Fibroblast of lung (primary cell): ENCODE results near the gene WWP2. TPM values are rescaled to one million over a fixed set of nuclear protein-coding genes. Genes with fewer than 3 reads are reported as not detected.

ENCODE experiments used
- DNase-seq, 2 donors: peaks; one replicate each; pipeline versions ENCODE4 v3.0.0 to v3.0.0-alpha.2; 2010; ENCODE audit warnings: low read depth in 2 of 2
- H2AFZ ChIP-seq: 2 replicates; pipeline ENCODE4 v1.5.1; 2012; ENCODE audit warnings: low read length, control low read depth, inconsistent platforms
- H3K27ac ChIP-seq: 2 replicates; pipeline ENCODE4 v1.5.1; 2011; ENCODE audit warnings: low read length, control low read depth; ENCODE audit not compliant: insufficient read depth
- H3K27me3 ChIP-seq: 2 replicates; pipeline ENCODE4 v1.5.1; 2011; ENCODE audit warnings: mild to moderate bottlenecking, low read length; ENCODE audit not compliant: control insufficient read depth, insufficient read depth
- H3K36me3 ChIP-seq: 2 replicates; pipeline ENCODE4 v1.5.1; 2011; ENCODE audit warnings: low read length; ENCODE audit not compliant: control insufficient read depth, insufficient read depth
- H3K4me1 ChIP-seq: 2 replicates; pipeline ENCODE4 v1.5.1; 2011; ENCODE audit warnings: low read length; ENCODE audit not compliant: control insufficient read depth, insufficient read depth; ENCODE audit errors: extremely low read depth
- H3K4me2 ChIP-seq: 2 replicates; pipeline ENCODE4 v1.5.1; 2011; ENCODE audit warnings: low read length, control low read depth; ENCODE audit not compliant: insufficient read depth; ENCODE audit errors: extremely low read depth
- H3K4me3 ChIP-seq, 4 experiments: fragments of 200-600 bp in 1 of 4; sonication (generic) in 1 of 4; replicated peaks in 1 of 4; 2 replicates each; pipeline ENCODE4 v1.5.1; 2011 to 2016; ENCODE audit warnings: low read length in 4 of 4, low read depth in 3 of 4, mild to moderate bottlenecking in 3 of 4, control low read depth in 2 of 4, inconsistent platforms in 1 of 4, mixed read lengths in 1 of 4; ENCODE audit not compliant: insufficient read depth in 1 of 4; ENCODE audit errors: control extremely low read depth in 1 of 4
- H3K79me2 ChIP-seq: 2 replicates; pipeline ENCODE4 v1.5.1; 2012; ENCODE audit warnings: mild to moderate bottlenecking, low read length, inconsistent platforms; ENCODE audit not compliant: control insufficient read depth, insufficient read depth
- H3K9ac ChIP-seq: 2 replicates; pipeline ENCODE4 v1.5.1; 2011; ENCODE audit warnings: mild to moderate bottlenecking, low read length, control low read depth; ENCODE audit not compliant: insufficient read depth
- H3K9me3 ChIP-seq: 2 replicates; pipeline ENCODE4 v1.5.1; 2012; ENCODE audit warnings: low read depth, low read length; ENCODE audit not compliant: control insufficient read depth, insufficient read depth
- H4K20me1 ChIP-seq: 2 replicates; pipeline ENCODE4 v1.5.1; 2011; ENCODE audit warnings: low read length; ENCODE audit not compliant: control insufficient read depth, insufficient read depth; ENCODE audit errors: extremely low read depth
- CTCF ChIP-seq, 2 donors: IDR thresholded peaks in 1 of 2; conservative IDR thresholded peaks in 1 of 2; 1 replicate in 1 of 2; 2 replicates in 1 of 2; pipeline ENCODE4 v1.5.1; 2011 to 2012; ENCODE audit warnings: low read length in 2 of 2, control low read depth in 1 of 2, inconsistent platforms in 1 of 2, low read depth in 1 of 2, mild to moderate bottlenecking in 1 of 2
- EZH2 ChIP-seq: IDR thresholded peaks from 2 replicates; pipeline ENCODE4 v1.5.1; 2012; ENCODE audit warnings: low read length, control low read depth, mild to moderate bottlenecking; ENCODE audit errors: missing control alignments
- polyA plus RNA-seq, 2 donors: library from polyadenylated mRNA; depleted of rRNA in 1 of 2; stranded (reverse) in 1 of 2; unstranded in 1 of 2; fragments of >200 nt; gene quantifications; 2 replicates each; pipeline ENCODE4 v1.2.1, GENCODE V29; 2011 to 2012; ENCODE audit warnings: missing spikeins in 1 of 2
- total RNA-seq: library from RNA; depleted of rRNA; stranded (reverse); fragments of >200 nt; gene quantifications from 2 replicates; pipeline ENCODE4 v1.2.1, GENCODE V29; 2014

WWP2 gene
- total and polyA plus RNA-seq, 2 donors (not counting 1 experiment from before 2014, with no cell fraction given), result 16.3 to 28.5 TPM

- Histone ChIP-seq H3K79me2 (no peaks in the 10 kb centered on the region), H3K9me3 (no peaks in the 10 kb centered on the region), H3K27ac (no peak overlapping the region), H4K20me1 (no peaks in the 10 kb centered on the region), H2AFZ (no peak overlapping the region), H3K4me2 (no peak overlapping the region), H3K9ac (no peak overlapping the region), H3K4me1 (no peaks in the 10 kb centered on the region), H3K4me3 (no peak overlapping the region), H3K27me3 (no peaks in the 10 kb centered on the region), H3K36me3 (peaks cover 27% of the 10 kb centered on the region)
- DNase-seq, result no peak
- no peak for TF ChIP-seq EZH2
- no peak for TF ChIP-seq CTCF (conservative IDR thresholded peaks at IDR 0.05 in 1 of 2, IDR thresholded peaks at IDR 0.05 in 1 of 2; ENCODE audit: low read depth in 1 of 2, low read length in 2 of 2)
These were observed 177.1 kb downstream of the WWP2 start for GRCh38 chr16:69938981-69939820.

- H3K27ac ChIP-seq, result no peak overlapping the region
- H3K27me3 ChIP-seq, result no peaks in the 10 kb centered on the region
- no peaks in the 10 kb centered on the region for H3K4me1 ChIP-seq
- H3K79me2 ChIP-seq, result no peaks in the 10 kb centered on the region
- TF ChIP-seq CTCF (conservative IDR thresholded peaks at IDR 0.05 in 1 of 2, IDR thresholded peaks at IDR 0.05 in 1 of 2; ENCODE audit: low read depth in 1 of 2, low read length in 2 of 2), result no peak
- TF ChIP-seq EZH2, result no peak
- peaks cover 26% of the 10 kb centered on the region for H3K36me3 ChIP-seq
- H4K20me1 ChIP-seq, result no peaks in the 10 kb centered on the region
- DNase-seq, result no peak
- no peaks in the 10 kb centered on the region for H3K9me3 ChIP-seq
- no peak overlapping the region for H2AFZ ChIP-seq
- H3K9ac ChIP-seq, result no peak overlapping the region
- no peak overlapping the region for H3K4me2 ChIP-seq
- no peak overlapping the region for H3K4me3 ChIP-seq
These were observed 177.9 kb downstream of the WWP2 start for GRCh38 chr16:69939821-69940585.

GRCh38 chr16:69940676-69941075 is 178.5 kb downstream of the WWP2 start:
- H3K36me3 ChIP-seq, result peaks cover 22% of the 10 kb centered on the region
- TF ChIP-seq CTCF (conservative IDR thresholded peaks at IDR 0.05 in 1 of 2, IDR thresholded peaks at IDR 0.05 in 1 of 2; ENCODE audit: low read depth in 1 of 2, low read length in 2 of 2) (no peak), EZH2 (no peak)
- no peak overlapping the region for H2AFZ ChIP-seq
- no peak for DNase-seq
- H3K9me3 ChIP-seq, result no peaks in the 10 kb centered on the region
- no peak overlapping the region for H3K4me3 ChIP-seq
- no peaks in the 10 kb centered on the region for H3K4me1 ChIP-seq
- H4K20me1 ChIP-seq, result no peaks in the 10 kb centered on the region
- no peaks in the 10 kb centered on the region for H3K27me3 ChIP-seq
- no peak overlapping the region for H3K27ac ChIP-seq
- no peak overlapping the region for H3K4me2 ChIP-seq
- H3K79me2 ChIP-seq, result no peaks in the 10 kb centered on the region
- no peak overlapping the region for H3K9ac ChIP-seq
